ENCODE results near the gene PBX2.
"Not testable (repeated sequence)": the region's sequence is repeated elsewhere in the genome, so short reads cannot be mapped to it uniquely, and the experiment has no call there.

The PBX2 gene

DNA sequence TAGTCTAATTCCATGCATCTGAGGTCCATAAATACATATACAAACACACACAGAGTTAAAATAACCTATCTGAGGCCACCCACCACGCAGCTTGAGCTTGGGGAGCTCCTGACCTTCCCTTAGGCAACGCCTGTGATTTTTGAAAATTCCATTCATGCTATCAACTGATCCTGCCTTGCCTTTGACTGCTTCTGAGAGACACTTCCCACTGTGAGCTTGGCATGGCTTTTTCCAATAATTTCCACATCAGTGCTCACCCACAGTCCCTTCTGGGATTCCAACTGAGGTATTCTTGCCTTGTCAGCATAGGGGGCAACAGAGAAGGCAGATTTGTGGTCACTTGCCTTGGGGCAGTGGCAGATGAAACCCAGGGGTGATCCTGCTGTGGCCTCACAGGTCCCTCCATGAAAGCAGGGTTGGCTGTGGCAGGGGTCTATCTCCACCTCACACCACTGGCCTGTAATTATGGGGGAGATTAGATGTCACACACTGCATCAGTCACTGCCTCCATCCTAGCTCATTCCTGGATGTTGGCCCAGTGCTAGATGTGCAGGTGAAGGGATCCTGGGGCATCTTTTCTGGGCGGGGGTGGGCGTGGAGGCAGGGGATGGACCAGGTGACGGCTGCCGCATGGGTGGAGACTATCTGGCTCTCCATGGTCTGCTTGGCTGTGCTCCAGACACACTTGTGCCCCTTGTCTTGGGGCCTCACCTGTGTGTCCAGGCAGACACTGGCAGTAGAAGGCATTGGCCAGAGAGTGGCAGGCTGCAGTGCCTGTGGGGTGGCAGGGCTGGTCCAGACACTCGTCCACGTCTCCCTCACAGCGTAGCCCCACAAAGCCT lies 13.6 kb upstream of the PBX2 start:
- no peak for FAIRE-seq

DNA sequence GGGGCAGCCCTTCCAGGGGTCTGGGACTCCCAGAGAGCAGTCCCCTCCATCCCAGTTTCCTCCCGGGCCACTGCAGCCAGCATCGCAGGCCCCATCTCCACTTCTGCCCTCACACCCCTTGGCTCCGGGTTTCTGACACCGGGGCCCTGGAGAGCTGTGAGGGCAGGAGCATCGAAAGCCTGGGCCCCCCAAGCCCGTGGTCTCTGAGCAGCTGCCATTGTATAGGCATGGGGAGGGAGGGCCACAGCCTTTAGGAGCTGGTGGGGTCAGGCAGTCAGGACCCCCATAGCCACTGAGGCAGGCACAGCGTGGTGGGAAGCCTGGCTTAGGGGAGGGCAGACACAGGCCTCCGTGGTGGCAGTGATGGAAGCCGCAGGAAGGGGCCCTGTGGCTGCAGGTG lies 12.2 kb upstream of the PBX2 start:
- DNase-seq (ENCODE audit: low spot score) (no peak), FAIRE-seq (no peak)

More for the DNA sequence above, 13.6 kb upstream of the PBX2 start:
- no peak for DNase-seq (ENCODE audit: low spot score)

DNA sequence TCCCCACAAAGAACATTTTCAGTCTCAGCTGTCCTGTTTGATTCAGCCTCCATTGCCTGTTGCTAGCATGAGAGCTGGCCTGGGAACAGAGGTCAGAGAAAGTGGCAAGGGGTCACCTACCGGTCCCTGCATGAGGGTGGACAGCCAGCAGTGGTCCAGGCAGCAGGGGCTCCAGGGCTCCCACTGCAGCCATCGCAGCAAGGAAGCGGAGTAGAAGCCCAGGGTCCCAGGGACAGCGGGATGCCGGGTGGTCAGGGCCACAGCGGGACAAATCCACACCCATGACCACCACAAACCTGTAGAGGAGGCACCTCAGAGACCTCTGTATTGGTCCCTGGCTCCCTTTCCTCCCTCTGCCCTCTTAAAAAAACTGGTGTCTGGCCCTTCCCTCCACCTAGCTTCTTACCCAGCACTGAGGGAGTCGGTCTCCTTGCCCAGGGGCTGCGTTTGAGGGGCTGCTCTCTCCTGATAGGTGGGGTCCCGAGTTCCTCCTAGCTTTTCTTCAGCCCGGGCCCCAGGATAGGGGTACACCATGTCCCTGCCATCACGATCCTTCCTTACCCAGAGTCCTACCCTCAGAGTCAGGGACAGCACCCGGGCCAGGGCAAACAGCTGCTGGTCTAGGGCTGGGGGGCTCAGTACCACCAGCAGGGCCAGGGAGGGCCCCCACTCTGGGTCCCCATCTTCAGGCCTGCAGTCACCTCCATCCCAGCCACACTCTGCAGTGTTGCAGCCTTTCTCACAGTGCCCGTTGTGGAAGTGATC lies 10.9 kb upstream of the PBX2 start:
- DNase-seq (ENCODE audit: low spot score) (no peak), FAIRE-seq (no peak)

DNA sequence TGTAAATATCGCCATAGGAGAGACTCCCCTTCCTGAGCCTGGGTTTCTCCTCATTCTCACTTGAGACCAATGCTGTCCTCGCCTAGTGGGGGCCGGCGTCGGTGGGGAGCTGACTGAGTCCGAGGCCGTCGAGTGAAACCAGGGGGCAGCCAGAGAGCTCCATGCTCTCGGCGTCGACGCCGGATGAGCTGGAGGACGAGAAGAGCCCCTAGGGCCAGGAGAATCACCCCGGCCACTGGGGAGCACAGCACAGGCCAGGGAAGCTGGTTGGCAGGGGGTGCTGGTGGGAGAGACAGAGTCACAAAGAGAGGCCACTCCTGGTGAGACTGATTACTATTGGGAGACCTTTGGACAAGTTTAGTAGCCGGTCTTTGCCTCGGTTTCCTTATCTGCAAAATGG lies 8.9 kb upstream of the PBX2 start:
- DNase-seq (ENCODE audit: low spot score) (no peak), FAIRE-seq (no peak)

DNA sequence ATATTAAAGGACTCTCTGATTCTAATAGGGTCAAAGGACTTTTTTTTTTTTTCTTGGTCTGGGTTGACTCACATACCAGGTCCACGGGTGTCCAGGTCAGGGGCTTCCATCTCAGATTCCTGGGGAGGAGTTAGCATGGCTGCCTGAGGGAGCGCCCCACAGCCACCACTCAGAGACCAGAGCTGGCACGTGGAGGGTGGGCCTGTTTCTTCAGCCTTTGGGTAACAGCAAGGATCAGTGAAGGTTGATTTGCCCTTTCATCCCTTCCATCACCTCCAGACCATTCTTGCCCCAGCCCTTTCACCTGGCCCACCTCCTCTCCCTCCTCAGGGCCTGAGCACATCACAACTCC lies 8.3 kb upstream of the PBX2 start:
- FAIRE-seq (no peak), DNase-seq (ENCODE audit: low spot score) (no peak)

DNA sequence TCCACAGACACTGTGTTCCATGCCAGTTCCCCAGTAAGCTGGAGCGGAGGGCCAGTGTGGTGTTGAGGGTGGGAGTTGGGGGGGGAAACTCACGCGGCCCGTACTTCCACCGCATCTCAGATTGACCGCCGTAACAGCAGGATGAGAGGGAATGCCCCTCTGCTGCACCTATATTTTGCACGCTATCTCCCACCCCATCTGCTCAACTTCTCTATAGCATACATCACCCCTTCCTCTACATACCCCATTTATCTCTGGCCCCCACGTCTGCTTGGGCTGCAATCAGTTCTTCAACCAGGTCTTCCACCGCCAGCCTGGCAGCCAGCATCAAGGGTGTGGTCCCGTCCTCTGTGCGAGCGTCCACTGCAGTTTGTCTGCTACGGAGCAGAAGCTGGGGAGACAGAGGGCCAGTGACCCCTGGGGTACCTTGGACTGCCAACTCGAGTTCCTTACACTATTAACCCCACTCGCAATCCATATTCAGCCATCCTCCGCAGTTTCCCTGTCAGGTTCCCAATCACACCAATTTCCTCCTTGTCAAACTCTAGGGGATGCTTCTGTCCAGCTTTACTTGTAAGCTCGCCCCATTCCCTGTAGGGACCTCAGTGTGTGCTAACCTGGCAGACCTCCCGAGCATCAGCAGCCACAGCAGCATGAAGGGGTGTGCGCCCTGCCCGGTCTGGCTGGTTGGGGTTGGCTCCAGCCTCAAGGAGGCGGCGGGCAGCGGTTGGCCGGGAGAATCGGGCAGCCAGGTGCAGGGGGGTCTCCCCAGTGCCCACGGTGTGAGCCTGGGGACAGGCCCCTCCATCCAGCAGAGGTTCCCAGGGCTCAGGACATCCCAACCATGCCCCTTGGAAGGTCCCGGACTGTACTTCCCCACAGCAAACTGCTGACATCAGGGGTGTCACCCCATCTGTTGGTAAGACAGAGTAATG lies 6.9 kb upstream of the PBX2 start:
- no peak for FAIRE-seq

DNA sequence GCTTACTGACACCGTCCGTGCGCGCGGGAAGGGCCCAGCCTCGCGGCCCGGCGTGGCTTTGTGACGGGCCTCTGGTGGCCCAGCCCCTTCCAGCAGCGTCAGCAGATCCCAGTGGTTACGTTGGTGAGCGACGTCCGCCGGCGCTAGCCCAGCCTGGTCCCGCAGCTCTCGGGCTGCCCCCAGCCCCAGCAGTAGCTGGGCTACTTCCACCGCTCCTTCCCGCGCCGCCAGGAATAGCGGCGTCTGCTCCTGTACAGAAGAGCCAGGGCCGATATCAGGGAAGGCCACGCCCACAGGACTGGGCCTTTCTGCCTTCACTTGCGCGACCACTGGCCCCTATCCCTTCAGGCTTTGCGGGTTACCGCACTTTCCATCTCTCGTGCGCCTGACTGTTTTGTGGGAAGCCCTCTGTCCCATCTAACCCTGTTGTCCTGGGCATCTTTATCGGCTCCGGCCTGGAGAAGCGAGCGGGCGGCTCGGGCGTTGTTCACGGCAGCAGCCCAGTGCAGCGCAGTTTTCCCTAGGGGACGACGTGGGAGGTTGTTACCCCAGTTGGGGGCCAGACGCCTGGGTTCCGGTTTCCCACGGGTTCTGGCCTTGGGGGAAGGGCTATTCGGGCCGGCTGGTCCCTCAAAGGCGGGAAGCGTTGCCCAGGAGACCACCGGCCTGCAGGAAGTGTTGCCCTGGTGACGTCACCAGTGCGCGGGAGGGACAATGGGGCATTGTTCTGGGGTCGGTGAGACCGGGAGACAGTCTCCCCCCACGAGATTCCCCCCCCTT lies 6.1 kb upstream of the PBX2 start:
- DNase-seq (ENCODE audit: low spot score) (peak; percentile 52), FAIRE-seq (no peak)

More for the DNA sequence above, 6.9 kb upstream of the PBX2 start:
- no peak for DNase-seq (ENCODE audit: low spot score)

DNA sequence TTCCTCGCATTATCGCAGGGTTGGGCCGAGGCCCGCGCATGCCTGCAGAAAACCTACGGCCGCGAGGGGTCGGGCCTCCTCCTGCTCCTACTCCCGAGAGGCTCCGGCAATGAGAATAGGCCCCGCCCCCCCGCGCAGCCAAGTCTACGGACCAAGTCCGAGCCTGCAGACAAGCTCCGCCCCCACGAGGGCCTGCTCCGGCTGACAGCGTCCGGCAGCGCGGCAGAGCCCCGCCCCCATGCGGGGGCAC lies 5.6 kb upstream of the PBX2 start:
- FAIRE-seq (peak; percentile 80), DNase-seq (ENCODE audit: low spot score) (peak; percentile 97)

DNA sequence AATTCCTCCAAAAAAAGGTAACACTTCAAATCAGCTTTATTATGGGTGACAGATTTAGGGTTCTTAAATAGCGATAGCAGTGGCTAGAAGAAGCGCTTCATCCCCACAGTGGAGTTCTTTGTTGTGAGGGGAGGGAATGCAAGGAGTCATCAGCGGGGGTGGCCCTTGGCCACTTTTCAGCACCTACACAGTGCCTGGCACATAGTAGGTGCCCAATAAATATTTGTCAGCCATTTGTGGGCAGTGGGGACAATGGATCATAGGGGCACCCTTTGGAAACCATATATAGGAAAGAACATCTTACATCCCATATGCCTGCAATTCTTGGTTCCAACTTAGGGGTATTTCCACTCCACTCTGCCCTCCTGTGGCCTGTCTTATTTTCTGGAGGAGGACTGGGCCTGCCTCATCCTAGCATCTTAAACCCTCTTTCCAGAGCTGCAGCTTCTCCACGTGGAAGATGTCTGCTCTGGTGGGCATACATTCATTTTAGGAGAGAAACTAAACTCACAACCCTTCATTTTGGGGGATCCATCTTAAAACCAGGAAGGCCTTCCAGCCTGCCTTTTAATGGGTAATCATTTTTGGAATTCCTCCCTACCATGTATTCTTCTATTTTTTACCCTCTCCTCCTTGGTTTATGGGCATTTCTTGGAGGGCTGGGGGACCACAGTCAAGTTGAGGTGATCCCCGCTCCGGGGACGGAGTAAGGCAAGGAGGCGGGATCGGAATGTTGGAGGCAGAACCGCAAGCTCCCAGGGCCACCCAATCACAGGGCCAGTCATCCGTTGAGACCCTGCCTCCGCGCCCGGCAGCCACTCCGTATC lies 5.0 kb upstream of the PBX2 start:
- peak; percentile 41 for DNase-seq (ENCODE audit: low spot score)
- no peak for FAIRE-seq

DNA sequence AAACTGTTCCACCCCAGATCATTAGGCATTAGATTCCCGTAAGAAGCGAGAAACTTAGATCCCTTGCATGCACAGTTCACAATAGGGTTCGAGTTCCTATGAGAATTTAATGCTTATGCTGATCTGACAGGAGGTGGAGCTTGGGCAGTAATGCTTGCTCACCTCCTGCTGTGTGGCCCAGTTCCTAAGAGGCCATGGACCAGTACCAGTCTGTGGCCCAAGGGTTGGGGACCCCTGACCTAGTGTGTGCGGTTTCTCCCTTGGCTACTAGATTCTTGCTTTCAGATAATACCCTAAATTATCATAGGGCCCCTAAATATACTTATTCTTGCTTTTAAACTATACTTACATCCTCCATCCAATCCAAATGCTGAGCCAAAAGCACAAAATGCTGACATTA lies 4.4 kb upstream of the PBX2 start:
- FAIRE-seq (no peak), DNase-seq (ENCODE audit: low spot score) (no peak)

DNA sequence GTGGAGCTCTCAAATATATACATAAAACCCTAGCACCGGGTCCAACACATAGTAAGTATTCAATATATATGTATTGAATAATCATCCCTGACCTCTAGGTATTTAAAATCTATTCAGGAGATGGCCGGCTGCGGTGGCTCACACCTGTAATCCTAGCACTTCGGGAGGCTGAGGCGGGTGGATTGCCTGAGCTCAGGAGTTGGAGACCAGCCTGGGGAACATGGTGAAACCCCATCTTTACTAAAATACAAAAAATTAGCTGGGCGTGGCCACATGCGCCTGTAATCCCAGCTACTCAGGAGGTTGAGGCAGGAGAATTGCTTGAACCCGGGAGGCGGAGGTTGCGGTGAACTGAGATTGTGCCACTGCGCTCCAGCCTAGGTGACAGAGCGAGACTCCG lies 3.1 kb upstream of the PBX2 start:
- FAIRE-seq; DNase-seq (ENCODE audit: low spot score): not testable (repeated sequence)

DNA sequence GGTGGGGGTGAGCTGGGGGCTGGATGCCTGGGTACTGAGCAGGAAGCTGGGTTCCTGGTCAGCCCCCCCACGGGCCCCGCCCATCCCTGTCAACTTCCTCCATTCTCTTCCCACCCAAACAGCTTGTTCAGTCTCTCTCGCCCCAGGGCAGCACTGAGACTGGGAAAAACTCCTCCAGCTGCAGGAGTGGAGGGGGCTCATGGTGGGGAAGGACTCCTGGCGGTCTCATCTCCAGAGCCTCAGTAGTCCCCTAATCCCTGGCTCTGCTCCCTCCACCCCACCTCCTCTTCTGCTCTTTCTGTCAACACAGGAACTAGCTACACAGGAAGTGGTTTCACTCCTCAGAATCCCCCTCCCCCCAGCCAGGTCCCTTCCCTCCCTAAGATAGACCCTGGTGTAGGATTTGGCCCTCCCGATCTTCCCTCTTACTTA lies 2.6 kb upstream of the PBX2 start, which contains the start of gene GPSM3:
TSS of gene GPSM3 (minus strand) at position 36 of the 432 bp plus-strand sequence. CDS start 130 bp downstream, outside the sequence.
- no peak for FAIRE-seq
- DNase-seq (ENCODE audit: low spot score) = no peak

DNA sequence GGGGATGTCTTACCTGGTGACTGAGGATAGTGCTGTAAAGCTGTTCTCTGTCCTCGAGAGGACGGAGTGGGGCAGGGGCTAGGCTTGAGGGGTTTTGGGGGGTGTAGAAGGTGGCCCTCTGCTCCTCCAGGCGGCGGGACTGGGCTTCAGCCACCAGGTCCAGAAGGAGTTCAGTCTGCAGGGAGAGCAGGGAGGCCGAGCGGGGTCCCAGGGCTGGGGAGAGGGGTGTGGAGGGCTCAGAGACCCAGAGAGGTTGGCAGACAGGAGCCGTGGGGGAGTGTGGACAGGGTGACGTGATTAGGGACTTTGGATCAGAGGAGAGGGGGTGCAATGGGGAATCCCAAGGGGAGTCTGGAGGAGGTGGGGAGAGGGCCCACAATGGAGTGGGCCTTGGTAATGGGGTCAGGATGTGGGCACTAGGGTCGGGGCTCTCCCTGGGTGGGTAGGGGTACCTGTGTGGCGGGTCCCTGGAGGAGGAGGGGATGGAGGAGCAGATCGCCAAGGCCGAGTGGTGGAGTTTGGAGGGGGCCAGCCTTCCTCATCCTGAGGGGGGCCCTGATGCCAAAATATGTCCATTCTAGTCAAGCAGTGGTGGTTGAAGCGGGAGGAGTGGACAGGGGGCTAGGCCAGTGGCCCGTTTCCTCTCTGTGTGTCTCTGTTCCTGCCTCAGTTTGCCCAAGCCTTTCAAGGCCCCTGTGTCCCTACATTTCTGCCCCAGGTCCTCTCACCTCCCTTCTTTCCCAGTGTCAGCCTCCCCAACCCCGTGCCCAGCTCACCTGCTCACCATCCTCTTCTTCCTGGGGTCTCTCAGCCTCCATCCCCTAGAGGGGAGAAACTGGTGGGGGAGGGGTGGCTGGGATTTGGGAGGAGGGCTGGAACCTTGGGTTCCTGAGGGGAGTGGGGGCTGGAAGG lies 1.9 kb upstream of the PBX2 start:
- FAIRE-seq (no peak), DNase-seq (ENCODE audit: low spot score) (no peak)

DNA sequence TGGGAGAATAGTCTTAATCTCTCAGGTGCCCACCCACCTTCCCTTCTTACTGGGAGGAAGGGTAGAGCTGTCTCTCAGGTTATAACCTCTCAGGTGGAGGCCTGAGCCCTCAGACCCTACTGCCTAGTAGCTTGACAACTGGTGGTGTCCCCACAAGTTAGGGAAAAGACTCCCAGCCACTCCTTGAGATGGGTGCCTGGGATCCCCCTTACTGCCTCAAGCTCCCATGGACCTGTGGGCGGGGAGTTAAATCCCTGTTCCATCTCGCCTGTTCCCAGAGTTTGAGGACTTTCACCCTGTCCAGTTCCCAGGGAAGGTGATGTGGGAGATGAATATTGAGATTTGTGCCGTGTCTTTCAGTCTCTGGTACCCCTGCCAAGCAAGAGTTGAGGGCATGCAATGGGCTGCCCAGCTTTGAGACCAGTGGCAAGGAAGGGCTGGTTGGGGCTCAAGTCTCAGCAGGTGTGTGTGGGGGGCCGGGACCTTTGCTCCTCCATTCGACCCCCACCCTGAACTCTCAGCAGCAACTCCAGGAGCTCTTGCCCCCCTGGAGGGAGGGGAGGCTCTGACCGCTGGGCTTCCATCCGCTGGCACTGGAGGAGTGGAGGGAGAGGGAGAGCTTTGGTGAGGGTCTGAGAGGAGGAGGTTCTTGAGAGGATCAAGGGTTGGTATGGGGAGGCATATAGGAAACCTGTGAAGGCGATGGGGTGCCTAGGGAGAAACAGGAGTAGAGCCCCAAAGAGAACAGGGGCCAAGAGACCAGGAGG lies 1.1 kb upstream of the PBX2 start:
- no peak for DNase-seq (ENCODE audit: low spot score)
- FAIRE-seq = no peak

DNA sequence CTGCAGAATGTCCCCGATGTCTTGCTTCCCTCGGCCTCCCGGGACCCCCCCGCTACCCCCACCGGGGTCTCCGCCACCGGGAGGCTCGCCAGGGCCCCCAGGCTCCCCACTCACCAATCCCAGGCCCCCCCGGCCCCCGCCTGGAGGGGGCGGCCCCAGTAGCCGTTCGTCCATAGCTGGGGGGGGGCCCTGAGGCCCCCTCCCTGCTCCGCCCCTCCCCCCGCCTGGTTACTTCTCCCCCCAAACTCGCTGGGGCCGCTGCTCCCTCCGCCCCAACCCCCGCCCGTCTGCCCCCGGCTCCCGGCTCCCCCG lies 304 bp downstream of the PBX2 start:
- DNase-seq (ENCODE audit: low spot score) (no peak), FAIRE-seq (no peak)

DNA sequence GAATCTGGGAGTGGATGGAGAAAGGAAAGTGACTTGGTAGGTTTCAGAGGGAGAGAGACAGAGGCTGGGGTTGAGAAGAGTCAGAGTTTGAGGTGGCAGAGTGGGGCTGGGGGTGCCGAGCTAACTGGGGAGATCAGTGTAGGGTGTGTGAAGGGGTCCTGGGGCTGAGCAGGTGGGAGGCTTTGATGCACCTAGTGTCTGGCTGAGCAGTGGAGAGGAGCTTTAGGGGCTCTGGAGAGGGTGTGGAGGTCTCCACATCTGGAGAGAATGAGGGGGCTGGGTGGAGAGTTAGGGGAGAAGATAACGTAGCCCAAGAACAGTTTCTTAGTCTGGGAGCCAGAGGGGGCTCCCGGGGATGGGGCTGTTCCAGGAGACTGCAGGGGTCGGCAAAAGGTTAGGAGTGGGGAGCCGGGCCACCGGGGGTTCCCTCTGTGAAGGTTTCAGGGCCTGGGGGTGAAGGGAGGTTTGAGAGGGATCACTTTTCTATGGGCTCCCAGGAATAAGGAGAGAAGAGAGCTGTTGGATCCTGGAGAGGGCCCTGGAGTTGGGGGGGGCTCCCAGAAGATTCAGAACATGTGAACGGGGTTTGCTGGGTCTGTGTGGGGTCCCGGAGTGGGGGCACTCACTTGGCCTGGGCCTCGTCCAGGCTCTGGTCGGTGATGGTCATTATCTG lies 797 bp downstream of the PBX2 start:
- DNase-seq (ENCODE audit: low spot score) (no peak), FAIRE-seq (no peak)

DNA sequence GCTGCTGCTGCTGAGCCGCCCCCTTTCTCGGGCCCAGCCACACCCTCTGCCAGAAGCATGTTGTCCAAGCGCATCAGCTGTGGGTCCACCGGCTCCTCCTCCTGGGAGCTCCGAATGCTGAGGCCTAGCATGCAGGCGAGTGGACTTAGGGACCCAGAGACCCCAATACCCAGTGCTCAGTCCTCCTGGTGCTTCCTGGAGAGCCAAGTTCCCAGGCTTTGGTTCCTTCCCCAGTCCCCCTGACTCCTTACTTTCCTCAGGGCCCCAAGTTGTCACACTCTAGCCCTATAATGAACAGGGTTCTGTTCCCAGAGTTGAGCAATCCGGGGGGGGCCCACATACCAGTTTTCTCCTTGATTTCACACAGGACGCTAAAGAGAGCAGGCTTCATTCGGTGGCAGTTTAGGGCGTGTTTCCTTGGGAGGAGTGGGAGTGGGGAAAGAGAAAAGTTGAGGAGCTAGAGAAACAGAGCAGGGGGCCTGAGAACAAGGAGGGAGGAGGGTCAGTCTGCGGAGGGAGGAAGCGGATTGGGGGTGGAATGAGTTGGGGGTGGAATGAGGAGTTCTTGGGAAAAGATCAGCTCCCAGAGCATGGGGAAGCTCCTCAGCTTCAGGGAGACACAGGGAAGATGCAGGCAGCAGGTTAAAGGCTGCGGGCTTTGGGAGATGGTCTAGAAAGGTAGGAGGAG lies 1.5 kb downstream of the PBX2 start:
- FAIRE-seq (no peak), DNase-seq (ENCODE audit: low spot score) (no peak)
